Esophagus (tissue), 2 donors: Measurements from ENCODE around the gene STRIP2. TPM values are rescaled to one million over a fixed set of nuclear protein-coding genes. Genes with fewer than 3 reads are reported as not detected.
"Not testable (repeated sequence)": the region's sequence is repeated elsewhere in the genome, so short reads cannot be mapped to it uniquely, and the experiment has no call there.

Experiments
- H3K27ac ChIP-seq, 2 donors: one replicate each; pipeline ENCODE4 v1.5.1; 2013; ENCODE audit warnings: low read depth in 2 of 2, mild to moderate bottlenecking in 2 of 2, inconsistent platforms in 1 of 2, low read length in 1 of 2, moderate library complexity in 1 of 2
- H3K27me3 ChIP-seq, 2 donors: one replicate each; pipeline ENCODE4 v1.6.1; 2013; ENCODE audit warnings: low read length in 2 of 2, control low read depth in 1 of 2, mild to moderate bottlenecking in 1 of 2; ENCODE audit not compliant: insufficient read depth in 2 of 2, control insufficient read depth in 1 of 2
- H3K36me3 ChIP-seq, 2 donors: one replicate each; pipeline ENCODE4 v1.6.1; 2013; ENCODE audit warnings: low read length in 1 of 2; ENCODE audit not compliant: control insufficient read depth in 2 of 2, insufficient read depth in 2 of 2
- H3K4me1 ChIP-seq, 2 donors: one replicate each; pipeline ENCODE4 v1.6.1; 2013; ENCODE audit warnings: low read length in 1 of 2; ENCODE audit not compliant: control insufficient read depth in 2 of 2, insufficient read depth in 2 of 2
- H3K4me3 ChIP-seq, 2 donors: one replicate each; pipeline ENCODE4 v1.5.1; 2013; ENCODE audit warnings: low read length in 2 of 2, mild to moderate bottlenecking in 2 of 2, low read depth in 1 of 2, moderate library complexity in 1 of 2
- H3K9me3 ChIP-seq, 2 donors: one replicate each; pipeline ENCODE4 v1.6.1; 2013; ENCODE audit warnings: mild to moderate bottlenecking in 2 of 2, low read depth in 1 of 2, low read length in 1 of 2, moderate library complexity in 1 of 2; ENCODE audit not compliant: control insufficient read depth in 2 of 2, insufficient read depth in 1 of 2
- WGBS, 2 donors: extraction: QIAGEN DNeasy Blood & Tissue Kit; methylation state at CpG; one replicate each; pipeline ENCODE4 v1.1.7; 2013; 5-methylcytosine and 5-hydroxymethylcytosine counted together
- polyA plus RNA-seq, 2 donors: library from polyadenylated mRNA; stranded (reverse); fragments of 200-250 nt; gene quantifications; one replicate each; pipeline ENCODE4 v1.2.3, GENCODE V29; 2013
- donor health status: healthy with polysubstance abuse.
- donor health status: Bipolar disorder and iron deficiency.

STRIP2 gene
- polyA plus RNA-seq, 2 donors: 0.78 to 1.0 TPM

GRCh38 chr7:129464194-129464593 is 30.0 kb downstream of the STRIP2 start:
- Histone ChIP-seq H3K4me3 (no peak overlapping the region), H3K27me3 (no peaks in the 10 kb centered on the region), H3K27ac (no peak overlapping the region), H3K4me1 (no peaks in the 10 kb centered on the region), H3K9me3 (no peaks in the 10 kb centered on the region), H3K36me3 (no peaks in the 10 kb centered on the region)
- WGBS, 2 donors: 60 to 74% methylated on average over 4 of the region's 4 CpGs

- H3K9me3 ChIP-seq: no peaks in the 10 kb centered on the region
- no peaks in the 10 kb centered on the region for H3K36me3 ChIP-seq
- H3K27me3 ChIP-seq: no peaks in the 10 kb centered on the region
- 76 to 77% methylated on average over 2 of the region's 2 CpGs for WGBS, 2 donors
- no peak overlapping the region for H3K27ac ChIP-seq
- H3K4me1 ChIP-seq: no peaks in the 10 kb centered on the region
- no peak overlapping the region for H3K4me3 ChIP-seq
Observed at GRCh38 chr7:129465080-129465479, 30.8 kb downstream of the STRIP2 start.

- Histone ChIP-seq H3K4me1 (no peaks in the 10 kb centered on the region), H3K27me3 (no peaks in the 10 kb centered on the region), H3K9me3 (no peaks in the 10 kb centered on the region), H3K36me3 (no peaks in the 10 kb centered on the region), H3K4me3 (no peak overlapping the region), H3K27ac (no peak overlapping the region)
- 73 to 83% methylated on average over 3 of the region's 3 CpGs for WGBS, 2 donors
Observed at GRCh38 chr7:129466796-129467195, 32.6 kb downstream of the STRIP2 start.

GRCh38 chr7:129468087-129468486 is 33.9 kb downstream of the STRIP2 start:
- no peaks in the 10 kb centered on the region for H3K4me1 ChIP-seq
- H3K4me3 ChIP-seq: no peak overlapping the region
- WGBS, 2 donors: 66 to 74% methylated on average over 1 of the region's 1 CpG
- H3K9me3 ChIP-seq: no peaks in the 10 kb centered on the region
- H3K27ac ChIP-seq: no peak overlapping the region
- H3K36me3 ChIP-seq: no peaks in the 10 kb centered on the region
- no peaks in the 10 kb centered on the region for H3K27me3 ChIP-seq

- no peaks in the 10 kb centered on the region for H3K4me1 ChIP-seq
- H3K9me3 ChIP-seq: no peaks in the 10 kb centered on the region
- no peaks in the 10 kb centered on the region for H3K36me3 ChIP-seq
- no peak overlapping the region for H3K27ac ChIP-seq
- 75 to 80% methylated on average over 4 of the region's 4 CpGs for WGBS, 2 donors
- no peak overlapping the region for H3K4me3 ChIP-seq
- no peaks in the 10 kb centered on the region for H3K27me3 ChIP-seq
Observed at GRCh38 chr7:129468547-129468946, 34.3 kb downstream of the STRIP2 start.

GRCh38 chr7:129469930-129470329 is 35.7 kb downstream of the STRIP2 start:
- Histone ChIP-seq H3K9me3 (no peaks in the 10 kb centered on the region), H3K27me3 (no peaks in the 10 kb centered on the region), H3K36me3 (no peaks in the 10 kb centered on the region), H3K27ac (no peak overlapping the region), H3K4me1 (no peaks in the 10 kb centered on the region), H3K4me3 (no peak overlapping the region)

DNA sequence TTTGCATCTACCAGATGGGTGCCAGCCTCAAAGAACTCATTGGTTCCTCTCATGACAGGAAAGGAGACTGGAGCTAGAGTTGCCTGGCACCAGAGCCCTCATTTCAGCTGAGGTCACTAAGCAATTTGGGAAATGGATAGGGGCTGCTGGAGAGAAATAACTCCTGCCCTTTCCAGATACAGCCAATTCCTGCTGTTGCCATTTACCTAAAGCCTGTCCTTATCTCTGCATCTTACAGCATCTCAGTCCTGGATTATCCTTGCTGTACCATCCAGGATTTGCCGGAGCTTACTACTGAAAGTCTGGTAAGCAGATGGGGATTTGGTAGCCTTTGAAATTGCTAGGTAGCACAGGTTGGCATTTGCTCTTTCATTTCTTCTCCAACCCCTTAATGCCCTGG is 36.2 kb downstream of the STRIP2 start:
- H3K27me3 ChIP-seq: no peaks in the 10 kb centered on the region
- H3K9me3 ChIP-seq: no peaks in the 10 kb centered on the region
- no peaks in the 10 kb centered on the region for H3K4me1 ChIP-seq
- H3K27ac ChIP-seq: no peak overlapping the region
- no peak overlapping the region for H3K4me3 ChIP-seq
- no peaks in the 10 kb centered on the region for H3K36me3 ChIP-seq
- 93 to 94% methylated on average over 1 of the region's 1 CpG for WGBS, 2 donors

DNA sequence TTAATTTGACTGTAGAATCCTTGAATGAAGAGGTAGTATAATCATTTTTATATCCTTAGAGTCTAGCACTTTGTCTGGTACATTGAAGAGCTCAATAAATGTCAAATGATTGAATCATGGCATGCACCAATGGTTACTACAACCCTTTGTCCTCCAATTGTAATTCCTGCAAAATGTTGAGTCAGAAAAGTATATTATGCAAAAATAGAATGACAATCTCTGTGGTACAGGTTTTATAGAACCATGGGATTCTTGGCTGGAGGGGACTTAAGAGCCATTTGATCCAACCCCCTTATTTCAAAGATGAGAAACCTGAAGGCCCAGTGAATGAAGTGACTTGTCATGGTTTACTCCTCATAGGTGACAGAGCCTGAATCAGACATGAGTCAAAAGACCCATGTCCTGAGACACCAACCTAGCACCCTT is 37.2 kb downstream of the STRIP2 start:
- no peaks in the 10 kb centered on the region for H3K27me3 ChIP-seq
- no peaks in the 10 kb centered on the region for H3K36me3 ChIP-seq
- no peak overlapping the region for H3K27ac ChIP-seq

GRCh38 chr7:129475931-129476330 is 41.7 kb downstream of the STRIP2 start:
- not testable (repeated sequence) for H3K4me1 ChIP-seq, H3K27me3 ChIP-seq, H3K9me3 ChIP-seq, H3K36me3 ChIP-seq, H3K27ac ChIP-seq, H3K4me3 ChIP-seq
- 92 to 95% methylated on average over 19 to 27 of the region's 27 CpGs for WGBS, 2 donors

More for the DNA sequence above, 37.2 kb downstream of the STRIP2 start:
- Histone ChIP-seq H3K9me3 (no peaks in the 10 kb centered on the region), H3K4me3 (no peak overlapping the region), H3K4me1 (no peaks in the 10 kb centered on the region)

GRCh38 chr7:129476398-129476797 is 42.2 kb downstream of the STRIP2 start:
- WGBS, 2 donors: 96 to 97% methylated on average over 16 to 23 of the region's 27 CpGs

More at GRCh38 chr7:129476398-129476797, 42.2 kb downstream of the STRIP2 start:
- not testable (repeated sequence) for H3K27me3 ChIP-seq, H3K27ac ChIP-seq, H3K36me3 ChIP-seq, H3K4me1 ChIP-seq, H3K4me3 ChIP-seq, H3K9me3 ChIP-seq
